IMR-90 (cell line): Measurements from ENCODE around the gene TALDO1.

Experiments used
- BHLHE40 ChIP-seq: fragments of 150-350 bp; IDR thresholded peaks from 2 replicates; pipeline ENCODE4 v1.6.1; 2016; ENCODE audit warnings: mild to moderate bottlenecking, low read depth, low read length
- CEBPB ChIP-seq: IDR thresholded peaks from 2 replicates; pipeline ENCODE4 v1.6.1; 2012; ENCODE audit warnings: low read depth, low read length, improper control_type of control experiment
- CTCF ChIP-seq: conservative IDR thresholded peaks from 2 replicates; pipeline ENCODE4 v1.5.1; 2012; ENCODE audit warnings: mild to moderate bottlenecking, low read depth, low read length, improper control_type of control experiment
- FOS ChIP-seq: fragments of 150-350 bp; IDR thresholded peaks from 2 replicates; pipeline ENCODE4 v1.6.1; 2016; ENCODE audit warnings: low read depth, low read length
- POLR2A ChIP-seq: IDR thresholded peaks from 2 replicates; pipeline ENCODE4 v1.6.1; 2012; ENCODE audit warnings: mild to moderate bottlenecking, low read depth, low read length
- RAD21 ChIP-seq: IDR thresholded peaks from 2 replicates; pipeline ENCODE4 v1.6.1; 2012; ENCODE audit warnings: low read length, improper control_type of control experiment
- SMC3 ChIP-seq: fragments of 150-350 bp; IDR thresholded peaks from 2 replicates; pipeline ENCODE4 v1.6.1; 2016; ENCODE audit warnings: low read depth, mild to moderate bottlenecking, antibody characterized with exemption, low read length, moderate library complexity

DNA sequence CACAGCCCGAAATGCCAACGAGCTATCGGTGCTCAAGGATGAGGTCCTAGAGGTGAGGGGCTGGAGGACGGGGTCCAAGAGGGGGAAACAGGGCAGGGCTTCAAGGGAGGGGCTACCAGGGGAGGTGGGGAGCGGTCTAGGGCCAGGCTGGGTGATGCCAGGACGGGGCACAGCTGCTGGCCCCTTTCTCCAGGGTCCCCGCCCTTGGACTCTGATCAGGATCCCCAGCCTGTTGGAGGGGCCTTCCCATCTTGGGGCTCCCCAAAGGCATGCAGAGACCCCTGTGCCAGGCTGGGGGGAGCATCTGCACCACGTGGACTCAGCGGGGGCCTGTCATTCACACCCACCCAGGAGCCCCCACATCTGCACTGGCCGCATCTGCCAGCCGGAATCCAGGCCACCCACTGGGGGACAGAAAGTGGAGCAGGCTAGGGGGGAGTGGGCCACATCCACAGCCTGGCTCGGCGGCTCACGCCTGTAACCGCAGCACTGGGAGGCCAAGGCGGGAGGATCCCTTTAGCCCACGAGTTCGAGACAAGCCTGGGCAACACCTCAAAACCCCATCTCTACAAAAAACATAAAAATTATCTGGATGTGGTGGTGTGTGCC is 22.4 kb upstream of the TALDO1 start:
- TF ChIP-seq SMC3 (no peak), CTCF (no peak), CEBPB (no peak), BHLHE40 (no peak), POLR2A (no peak), RAD21 (no peak), FOS (no peak)
